PC-9 (cell line): ENCODE data around the gene PUS1.

Experiments used
- CTCF ChIP-seq: fragments of 200-600 bp; sonication (generic); conservative IDR thresholded peaks from 2 replicates; pipeline ENCODE4 v1.6.1; 2017; ENCODE audit warnings: mixed run types, antibody characterized with exemption, mild to moderate bottlenecking, moderate library complexity
- EZH2 ChIP-seq: fragments of 200-600 bp; sonication (generic); IDR thresholded peaks from 2 replicates; pipeline ENCODE4 v1.8.0; 2017; ENCODE audit warnings: antibody characterized with exemption, low read depth

- TF ChIP-seq CTCF (no peak; the same call in 1 of the 2 replicates), EZH2 (no peak)
Observed at GRCh38 chr12:131912518-131913274, 16.4 kb upstream of the PUS1 start.
